Fibroblast of lung (primary cell): ENCODE data around the gene ALOX12.

Experiments used
- EZH2 ChIP-seq: IDR thresholded peaks from 2 replicates; pipeline ENCODE4 v1.5.1; 2012; ENCODE audit warnings: low read length, control low read depth, mild to moderate bottlenecking; ENCODE audit errors: missing control alignments
- TF ChIP-seq, protein P1 (sequence below), 2 donors: IDR thresholded peaks in 1 of 2; conservative IDR thresholded peaks in 1 of 2; 1 replicate in 1 of 2; 2 replicates in 1 of 2; pipeline ENCODE4 v1.5.1; 2011 to 2012; ENCODE audit warnings: low read length in 2 of 2, control low read depth in 1 of 2, inconsistent platforms in 1 of 2, low read depth in 1 of 2, mild to moderate bottlenecking in 1 of 2

- TF ChIP-seq EZH2, result no peak
- TF ChIP-seq, protein P1, sequence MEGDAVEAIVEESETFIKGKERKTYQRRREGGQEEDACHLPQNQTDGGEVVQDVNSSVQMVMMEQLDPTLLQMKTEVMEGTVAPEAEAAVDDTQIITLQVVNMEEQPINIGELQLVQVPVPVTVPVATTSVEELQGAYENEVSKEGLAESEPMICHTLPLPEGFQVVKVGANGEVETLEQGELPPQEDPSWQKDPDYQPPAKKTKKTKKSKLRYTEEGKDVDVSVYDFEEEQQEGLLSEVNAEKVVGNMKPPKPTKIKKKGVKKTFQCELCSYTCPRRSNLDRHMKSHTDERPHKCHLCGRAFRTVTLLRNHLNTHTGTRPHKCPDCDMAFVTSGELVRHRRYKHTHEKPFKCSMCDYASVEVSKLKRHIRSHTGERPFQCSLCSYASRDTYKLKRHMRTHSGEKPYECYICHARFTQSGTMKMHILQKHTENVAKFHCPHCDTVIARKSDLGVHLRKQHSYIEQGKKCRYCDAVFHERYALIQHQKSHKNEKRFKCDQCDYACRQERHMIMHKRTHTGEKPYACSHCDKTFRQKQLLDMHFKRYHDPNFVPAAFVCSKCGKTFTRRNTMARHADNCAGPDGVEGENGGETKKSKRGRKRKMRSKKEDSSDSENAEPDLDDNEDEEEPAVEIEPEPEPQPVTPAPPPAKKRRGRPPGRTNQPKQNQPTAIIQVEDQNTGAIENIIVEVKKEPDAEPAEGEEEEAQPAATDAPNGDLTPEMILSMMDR (conservative IDR thresholded peaks at IDR 0.05 in 1 of 2, IDR thresholded peaks at IDR 0.05 in 1 of 2; ENCODE audit: low read depth in 1 of 2, low read length in 2 of 2), result no peak
These were observed 46.8 kb downstream of the ALOX12 start for GRCh38 chr17:7042501-7043181.
